Measurements from ENCODE around the gene TMEM54.

DNA sequence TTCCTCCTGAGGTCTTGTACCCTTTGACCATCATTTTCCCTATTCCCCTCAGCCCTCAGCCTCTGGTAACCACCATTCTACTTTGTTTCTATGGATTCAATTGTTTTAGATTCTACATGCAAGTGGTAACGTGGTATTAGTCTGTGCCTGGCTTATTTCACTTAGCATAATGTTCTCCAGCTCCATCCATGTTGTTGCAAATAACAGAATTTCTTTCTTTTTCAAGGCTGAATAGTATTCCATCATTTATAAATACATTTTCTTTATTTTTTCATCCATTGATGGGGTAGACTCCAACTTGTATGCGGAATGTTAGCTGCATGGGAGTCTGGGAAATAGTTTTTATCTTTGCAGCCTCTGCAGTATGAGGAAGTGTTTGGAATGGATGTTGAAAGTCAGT lies 26.3 kb upstream of the TMEM54 start:
- TF ChIP-seq, protein P1, sequence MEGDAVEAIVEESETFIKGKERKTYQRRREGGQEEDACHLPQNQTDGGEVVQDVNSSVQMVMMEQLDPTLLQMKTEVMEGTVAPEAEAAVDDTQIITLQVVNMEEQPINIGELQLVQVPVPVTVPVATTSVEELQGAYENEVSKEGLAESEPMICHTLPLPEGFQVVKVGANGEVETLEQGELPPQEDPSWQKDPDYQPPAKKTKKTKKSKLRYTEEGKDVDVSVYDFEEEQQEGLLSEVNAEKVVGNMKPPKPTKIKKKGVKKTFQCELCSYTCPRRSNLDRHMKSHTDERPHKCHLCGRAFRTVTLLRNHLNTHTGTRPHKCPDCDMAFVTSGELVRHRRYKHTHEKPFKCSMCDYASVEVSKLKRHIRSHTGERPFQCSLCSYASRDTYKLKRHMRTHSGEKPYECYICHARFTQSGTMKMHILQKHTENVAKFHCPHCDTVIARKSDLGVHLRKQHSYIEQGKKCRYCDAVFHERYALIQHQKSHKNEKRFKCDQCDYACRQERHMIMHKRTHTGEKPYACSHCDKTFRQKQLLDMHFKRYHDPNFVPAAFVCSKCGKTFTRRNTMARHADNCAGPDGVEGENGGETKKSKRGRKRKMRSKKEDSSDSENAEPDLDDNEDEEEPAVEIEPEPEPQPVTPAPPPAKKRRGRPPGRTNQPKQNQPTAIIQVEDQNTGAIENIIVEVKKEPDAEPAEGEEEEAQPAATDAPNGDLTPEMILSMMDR (IDR thresholded peaks at IDR 0.05; ENCODE audit: insufficient read depth, low read length, poor library complexity, severe bottlenecking) = no peak
- no peak for TF ChIP-seq EZH2phosphoT487 (conservative IDR thresholded peaks at IDR 0.05; ENCODE audit: low read length)
